ENCODE results near the gene ITGA1. TPM values are rescaled to one million over a fixed set of nuclear protein-coding genes. Genes with fewer than 3 reads are reported as not detected.
"Not testable (repeated sequence)": the region's sequence is repeated elsewhere in the genome, so short reads cannot be mapped to it uniquely, and the experiment has no call there.

ITGA1 gene
- total RNA-seq, 1 donor = 31.8 TPM

GRCh38 chr5:52743529-52743928, 44.2 kb upstream of the ITGA1 start:
- Histone ChIP-seq H3K36me3 (ENCODE audit: insufficient read depth, low read length) (no peaks in the 10 kb centered on the region), H3K27ac (ENCODE audit: low read depth, low read length) (no peak overlapping the region), H3K4me2 (ENCODE audit: insufficient read depth, low read length) (no peak overlapping the region), H2AFZ (ENCODE audit: low read length) (no peak overlapping the region), H3K27me3 (ENCODE audit: insufficient read depth, low read length) (no peaks in the 10 kb centered on the region), H3K4me3 (ENCODE audit: insufficient read depth, low read length) (no peak overlapping the region), H4K20me1 (ENCODE audit: insufficient read depth, low read length) (no peaks in the 10 kb centered on the region), H3K79me2 (ENCODE audit: insufficient read depth, low read length) (no peaks in the 10 kb centered on the region), H3K9me3 (ENCODE audit: low read depth, low read length) (no peaks in the 10 kb centered on the region), H3K4me1 (ENCODE audit: insufficient read depth, low read length) (peaks cover 11% of the 10 kb centered on the region)
- TF ChIP-seq, protein P1, sequence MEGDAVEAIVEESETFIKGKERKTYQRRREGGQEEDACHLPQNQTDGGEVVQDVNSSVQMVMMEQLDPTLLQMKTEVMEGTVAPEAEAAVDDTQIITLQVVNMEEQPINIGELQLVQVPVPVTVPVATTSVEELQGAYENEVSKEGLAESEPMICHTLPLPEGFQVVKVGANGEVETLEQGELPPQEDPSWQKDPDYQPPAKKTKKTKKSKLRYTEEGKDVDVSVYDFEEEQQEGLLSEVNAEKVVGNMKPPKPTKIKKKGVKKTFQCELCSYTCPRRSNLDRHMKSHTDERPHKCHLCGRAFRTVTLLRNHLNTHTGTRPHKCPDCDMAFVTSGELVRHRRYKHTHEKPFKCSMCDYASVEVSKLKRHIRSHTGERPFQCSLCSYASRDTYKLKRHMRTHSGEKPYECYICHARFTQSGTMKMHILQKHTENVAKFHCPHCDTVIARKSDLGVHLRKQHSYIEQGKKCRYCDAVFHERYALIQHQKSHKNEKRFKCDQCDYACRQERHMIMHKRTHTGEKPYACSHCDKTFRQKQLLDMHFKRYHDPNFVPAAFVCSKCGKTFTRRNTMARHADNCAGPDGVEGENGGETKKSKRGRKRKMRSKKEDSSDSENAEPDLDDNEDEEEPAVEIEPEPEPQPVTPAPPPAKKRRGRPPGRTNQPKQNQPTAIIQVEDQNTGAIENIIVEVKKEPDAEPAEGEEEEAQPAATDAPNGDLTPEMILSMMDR (IDR thresholded peaks at IDR 0.05; ENCODE audit: extremely low read depth, low read depth, low read length) = no peak
- no peak for DNase-seq (ENCODE audit: insufficient read length, low spot score, missing footprints)

DNA sequence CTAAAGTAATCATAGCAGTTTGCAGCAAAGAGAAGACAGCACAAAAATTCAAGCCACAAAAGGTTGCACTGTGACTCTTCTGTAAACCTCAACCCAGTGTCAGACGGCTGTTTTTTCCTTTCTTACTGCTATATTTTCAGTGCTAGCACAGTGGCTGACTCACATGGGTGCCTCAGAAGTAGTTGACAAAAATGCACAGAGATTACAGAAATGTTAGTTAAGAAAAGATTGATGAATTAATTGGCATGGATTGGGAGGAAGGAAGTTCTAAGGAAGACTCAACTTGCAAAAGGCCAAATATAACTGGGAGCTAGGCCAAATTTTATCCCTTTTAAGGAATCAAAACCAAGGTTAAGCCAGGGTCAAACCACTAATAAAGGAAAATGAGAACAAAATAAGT, 43.7 kb upstream of the ITGA1 start:
- Histone ChIP-seq H3K4me3 (ENCODE audit: insufficient read depth, low read length) (no peak overlapping the region), H3K79me2 (ENCODE audit: insufficient read depth, low read length) (no peaks in the 10 kb centered on the region), H2AFZ (ENCODE audit: low read length) (no peak overlapping the region), H3K36me3 (ENCODE audit: insufficient read depth, low read length) (no peaks in the 10 kb centered on the region), H4K20me1 (ENCODE audit: insufficient read depth, low read length) (no peaks in the 10 kb centered on the region), H3K27me3 (ENCODE audit: insufficient read depth, low read length) (no peaks in the 10 kb centered on the region), H3K4me1 (ENCODE audit: insufficient read depth, low read length) (peaks cover 11% of the 10 kb centered on the region), H3K9me3 (ENCODE audit: low read depth, low read length) (no peaks in the 10 kb centered on the region), H3K4me2 (ENCODE audit: insufficient read depth, low read length) (no peak overlapping the region), H3K27ac (ENCODE audit: low read depth, low read length) (no peak overlapping the region)
- TF ChIP-seq, protein P1 (IDR thresholded peaks at IDR 0.05; ENCODE audit: extremely low read depth, low read depth, low read length) = no peak
- no peak for DNase-seq (ENCODE audit: insufficient read length, low spot score, missing footprints)

DNA sequence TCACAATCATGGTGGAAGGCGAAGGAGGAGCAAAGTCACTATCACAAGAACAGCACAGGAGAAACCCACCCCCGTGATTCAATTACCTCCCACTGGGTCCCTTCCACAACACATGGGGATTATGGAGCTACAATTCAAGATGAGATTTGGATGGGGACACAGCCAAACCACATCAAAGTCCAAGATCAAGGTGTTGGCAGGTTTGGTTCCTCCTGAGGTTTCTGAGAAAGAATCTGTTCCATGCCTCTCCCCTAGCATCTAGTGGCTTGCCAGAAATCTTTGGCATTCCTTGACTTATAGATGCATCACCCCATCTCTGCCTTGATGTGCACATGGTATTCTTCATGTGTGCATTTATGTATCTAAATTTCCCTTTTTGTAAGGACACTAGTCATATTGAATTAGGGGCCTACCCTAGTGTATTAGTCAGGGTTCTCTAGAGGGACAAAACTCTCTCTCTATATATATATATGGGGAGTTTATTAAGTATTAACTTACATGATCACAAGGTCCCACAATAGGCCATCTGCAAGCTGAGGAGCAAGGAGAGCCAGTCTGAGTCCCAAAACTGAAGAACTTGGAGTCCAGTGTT, 42.8 kb upstream of the ITGA1 start:
- not testable (repeated sequence) for H4K20me1 ChIP-seq (ENCODE audit: insufficient read depth, low read length); H3K4me2 ChIP-seq (ENCODE audit: insufficient read depth, low read length); H3K36me3 ChIP-seq (ENCODE audit: insufficient read depth, low read length); H3K27ac ChIP-seq (ENCODE audit: low read depth, low read length); H3K79me2 ChIP-seq (ENCODE audit: insufficient read depth, low read length); H3K27me3 ChIP-seq (ENCODE audit: insufficient read depth, low read length); DNase-seq (ENCODE audit: insufficient read length, low spot score, missing footprints); H2AFZ ChIP-seq (ENCODE audit: low read length); H3K9me3 ChIP-seq (ENCODE audit: low read depth, low read length); H3K4me3 ChIP-seq (ENCODE audit: insufficient read depth, low read length)
- H3K4me1 ChIP-seq (ENCODE audit: insufficient read depth, low read length) = peaks cover 11% of the 10 kb centered on the region

DNA sequence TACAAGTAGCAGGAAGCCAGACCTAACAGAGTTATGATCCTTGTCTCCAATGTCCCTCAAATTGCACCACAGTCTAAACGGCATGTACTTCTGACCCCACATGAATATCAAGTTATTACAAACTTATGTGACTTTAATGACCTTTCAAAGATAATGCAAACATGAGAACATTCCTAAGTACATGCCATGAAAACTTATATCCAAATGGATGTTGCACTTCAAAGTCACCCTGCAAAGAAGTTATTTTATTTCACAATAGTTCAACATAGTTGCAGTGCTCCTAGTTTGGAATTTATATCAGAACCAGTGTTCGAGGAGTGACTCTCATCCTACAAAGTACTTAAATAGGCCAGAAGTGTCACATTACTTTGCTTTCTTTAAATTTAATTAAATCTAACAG, 41.2 kb upstream of the ITGA1 start:
- Histone ChIP-seq H4K20me1 (ENCODE audit: insufficient read depth, low read length) (no peaks in the 10 kb centered on the region), H2AFZ (ENCODE audit: low read length) (no peak overlapping the region), H3K9me3 (ENCODE audit: low read depth, low read length) (no peaks in the 10 kb centered on the region), H3K79me2 (ENCODE audit: insufficient read depth, low read length) (no peaks in the 10 kb centered on the region), H3K36me3 (ENCODE audit: insufficient read depth, low read length) (no peaks in the 10 kb centered on the region), H3K4me1 (ENCODE audit: insufficient read depth, low read length) (peaks cover 11% of the 10 kb centered on the region), H3K4me3 (ENCODE audit: insufficient read depth, low read length) (no peak overlapping the region), H3K27ac (ENCODE audit: low read depth, low read length) (no peak overlapping the region), H3K4me2 (ENCODE audit: insufficient read depth, low read length) (no peak overlapping the region), H3K27me3 (ENCODE audit: insufficient read depth, low read length) (no peaks in the 10 kb centered on the region)
- TF ChIP-seq, protein P1 (IDR thresholded peaks at IDR 0.05; ENCODE audit: extremely low read depth, low read depth, low read length) = no peak
- DNase-seq (ENCODE audit: insufficient read length, low spot score, missing footprints) = no peak

All from osteoblast (primary cell).